GM03348 (cell line): ENCODE results near the gene TBC1D9B.
"Not testable (repeated sequence)": the region's sequence is repeated elsewhere in the genome, so short reads cannot be mapped to it uniquely, and the experiment has no call there.

ENCODE experiments used
- DNase-seq: peaks from one replicate; pipeline ENCODE4 v3.0.0; 2012; ENCODE audit warnings: low spot score

Gene TBC1D9B

GRCh38 chr5:179837076-179838011, 70.4 kb downstream of the TBC1D9B start:
- no peak for DNase-seq

- no peak for DNase-seq
These were observed 71.3 kb downstream of the TBC1D9B start for GRCh38 chr5:179836225-179837019.

GRCh38 chr5:179834871-179835270, 72.8 kb downstream of the TBC1D9B start:
- not testable (repeated sequence) for DNase-seq

GRCh38 chr5:179834120-179834519, 73.6 kb downstream of the TBC1D9B start:
- DNase-seq = no peak

GRCh38 chr5:179833709-179834070, 74.0 kb downstream of the TBC1D9B start:
- DNase-seq = no peak

- DNase-seq = no peak
These were observed 74.5 kb downstream of the TBC1D9B start for GRCh38 chr5:179833056-179833708.

GRCh38 chr5:179832039-179832745, 75.5 kb downstream of the TBC1D9B start:
- no peak for DNase-seq

- DNase-seq = no peak
These were observed 76.8 kb downstream of the TBC1D9B start for GRCh38 chr5:179830818-179831468.

- DNase-seq = no peak
These were observed 77.8 kb downstream of the TBC1D9B start for GRCh38 chr5:179829732-179830435.

GRCh38 chr5:179828756-179829421, 78.8 kb downstream of the TBC1D9B start:
- no peak for DNase-seq

GRCh38 chr5:179827680-179828079, 80.0 kb downstream of the TBC1D9B start:
- no peak for DNase-seq

GRCh38 chr5:179825655-179826182, 82.0 kb downstream of the TBC1D9B start:
- no peak for DNase-seq

GRCh38 chr5:179824745-179825112, 83.0 kb downstream of the TBC1D9B start:
- no peak for DNase-seq

GRCh38 chr5:179823937-179824744, 83.6 kb downstream of the TBC1D9B start:
- no peak for DNase-seq

GRCh38 chr5:179822444-179822990, 85.2 kb downstream of the TBC1D9B start:
- DNase-seq = no peak

GRCh38 chr5:179822059-179822432, 85.7 kb downstream of the TBC1D9B start:
- DNase-seq = no peak

GRCh38 chr5:179821298-179822058, 86.2 kb downstream of the TBC1D9B start:
- peak; percentile 97 for DNase-seq
